PC-3 (cell line): ENCODE data around the gene CTAGE4.

ENCODE experiments used
- CTCF ChIP-seq: fragments of 300-600 bp; sonication (generic); conservative IDR thresholded peaks from 2 replicates; pipeline ENCODE4 v1.5.1; 2017; ENCODE audit warnings: antibody characterized with exemption, low read depth, mild to moderate bottlenecking, low read length
- EZH2 ChIP-seq: fragments of 300-600 bp; sonication (generic); IDR thresholded peaks from one replicate; pipeline ENCODE4 v1.6.1; 2017; ENCODE audit warnings: antibody characterized with exemption, mild to moderate bottlenecking, low read length; ENCODE audit not compliant: unreplicated experiment

GRCh38 chr7:144144426-144144825 lies 38.8 kb upstream of the CTAGE4 start:
- TF ChIP-seq CTCF: no peak
- no peak for TF ChIP-seq EZH2
